GM12872 (cell line): Measurements from ENCODE around the gene BIK.
A peak's percentile ranks its signal among the peaks of the same experiment; 100 is the strongest.

Experiments
- TF ChIP-seq, protein P1 (sequence below): IDR thresholded peaks from 3 replicates; pipeline ENCODE4 v1.5.1; 2011; ENCODE audit warnings: low read depth, mild to moderate bottlenecking, low read length, moderate library complexity; ENCODE audit not compliant: insufficient read depth

Gene BIK

DNA sequence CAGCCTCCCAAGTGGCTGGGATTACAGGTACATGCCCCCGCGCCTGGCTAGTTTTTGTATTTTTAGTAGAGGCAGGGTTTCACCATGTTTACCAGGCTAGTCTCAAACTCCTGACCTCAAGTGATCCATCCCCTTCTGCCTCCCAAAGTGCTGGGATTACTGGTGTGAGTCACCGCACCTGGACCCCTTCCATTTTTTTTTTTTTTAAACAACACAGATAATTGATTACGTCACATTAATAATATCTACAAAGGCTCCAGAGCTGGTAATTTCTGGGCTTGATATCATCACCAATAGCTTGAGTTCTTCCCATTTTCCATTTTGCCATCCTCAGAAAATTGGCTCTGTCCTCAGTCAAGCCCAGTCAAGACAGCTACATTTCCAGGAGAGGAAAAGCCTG lies 28.6 kb upstream of the BIK start:
- TF ChIP-seq, protein P1, sequence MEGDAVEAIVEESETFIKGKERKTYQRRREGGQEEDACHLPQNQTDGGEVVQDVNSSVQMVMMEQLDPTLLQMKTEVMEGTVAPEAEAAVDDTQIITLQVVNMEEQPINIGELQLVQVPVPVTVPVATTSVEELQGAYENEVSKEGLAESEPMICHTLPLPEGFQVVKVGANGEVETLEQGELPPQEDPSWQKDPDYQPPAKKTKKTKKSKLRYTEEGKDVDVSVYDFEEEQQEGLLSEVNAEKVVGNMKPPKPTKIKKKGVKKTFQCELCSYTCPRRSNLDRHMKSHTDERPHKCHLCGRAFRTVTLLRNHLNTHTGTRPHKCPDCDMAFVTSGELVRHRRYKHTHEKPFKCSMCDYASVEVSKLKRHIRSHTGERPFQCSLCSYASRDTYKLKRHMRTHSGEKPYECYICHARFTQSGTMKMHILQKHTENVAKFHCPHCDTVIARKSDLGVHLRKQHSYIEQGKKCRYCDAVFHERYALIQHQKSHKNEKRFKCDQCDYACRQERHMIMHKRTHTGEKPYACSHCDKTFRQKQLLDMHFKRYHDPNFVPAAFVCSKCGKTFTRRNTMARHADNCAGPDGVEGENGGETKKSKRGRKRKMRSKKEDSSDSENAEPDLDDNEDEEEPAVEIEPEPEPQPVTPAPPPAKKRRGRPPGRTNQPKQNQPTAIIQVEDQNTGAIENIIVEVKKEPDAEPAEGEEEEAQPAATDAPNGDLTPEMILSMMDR = no peak

DNA sequence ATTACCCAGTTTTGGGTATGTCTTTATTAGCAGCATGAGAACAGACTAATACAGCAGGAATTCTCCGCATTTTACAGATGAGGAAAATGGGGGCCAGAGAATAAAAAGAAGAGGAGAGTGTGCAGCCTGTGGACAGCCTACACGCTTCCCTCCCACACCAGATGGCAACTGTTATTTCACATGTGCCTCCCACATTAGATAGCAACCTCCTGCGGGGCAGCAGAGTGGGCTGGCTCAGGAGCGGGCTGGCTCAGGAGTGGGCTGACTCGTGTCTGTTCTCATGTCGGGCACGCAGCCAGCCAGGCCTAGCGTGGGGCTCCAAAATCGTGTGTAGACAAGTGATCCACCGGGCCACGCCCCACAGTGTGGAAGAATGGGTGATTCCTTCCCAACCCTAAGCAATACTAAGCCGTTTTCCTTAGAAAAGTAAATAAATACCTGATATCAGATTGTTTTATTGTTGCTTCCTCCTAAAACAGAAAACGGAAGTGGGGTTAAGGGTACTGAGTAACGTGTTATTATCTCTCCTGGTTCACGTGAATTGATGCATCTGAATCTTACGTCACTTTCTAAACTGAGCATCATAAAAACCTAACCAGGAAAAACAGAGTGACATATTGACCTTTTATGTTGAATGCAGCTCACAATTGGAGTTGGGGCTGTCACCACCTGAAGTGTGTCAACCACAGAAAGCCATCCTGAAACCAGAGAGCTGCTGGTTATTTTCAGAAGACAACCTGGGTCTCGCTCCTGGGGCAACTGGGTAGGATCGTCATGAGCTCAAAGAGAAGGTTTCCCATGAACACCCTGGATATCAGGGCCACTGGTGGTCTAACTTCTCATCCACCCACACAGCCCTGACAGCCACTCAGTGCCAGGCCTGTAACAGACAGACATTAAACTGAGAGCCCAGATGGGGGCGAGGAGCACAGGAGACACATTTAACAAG lies 24.6 kb upstream of the BIK start:
- TF ChIP-seq, protein P1 = no peak

DNA sequence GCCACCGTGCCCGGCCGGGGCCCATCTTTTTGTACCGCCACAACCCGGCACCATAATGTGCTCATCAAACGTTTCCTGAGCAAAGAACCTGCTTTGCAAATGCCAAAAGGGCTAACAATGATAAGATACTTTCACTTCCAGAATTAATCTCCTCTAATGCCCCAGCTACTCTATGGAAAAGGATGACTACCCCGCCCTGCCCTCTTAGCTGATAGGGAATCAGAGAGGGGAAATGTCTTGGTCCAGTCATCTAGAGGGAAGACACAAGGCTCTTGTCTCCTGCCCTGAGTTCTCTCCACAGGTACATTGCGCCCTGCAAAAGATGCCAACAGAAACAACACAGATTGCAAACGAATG lies 21.9 kb upstream of the BIK start:
- TF ChIP-seq, protein P1 = no peak

DNA sequence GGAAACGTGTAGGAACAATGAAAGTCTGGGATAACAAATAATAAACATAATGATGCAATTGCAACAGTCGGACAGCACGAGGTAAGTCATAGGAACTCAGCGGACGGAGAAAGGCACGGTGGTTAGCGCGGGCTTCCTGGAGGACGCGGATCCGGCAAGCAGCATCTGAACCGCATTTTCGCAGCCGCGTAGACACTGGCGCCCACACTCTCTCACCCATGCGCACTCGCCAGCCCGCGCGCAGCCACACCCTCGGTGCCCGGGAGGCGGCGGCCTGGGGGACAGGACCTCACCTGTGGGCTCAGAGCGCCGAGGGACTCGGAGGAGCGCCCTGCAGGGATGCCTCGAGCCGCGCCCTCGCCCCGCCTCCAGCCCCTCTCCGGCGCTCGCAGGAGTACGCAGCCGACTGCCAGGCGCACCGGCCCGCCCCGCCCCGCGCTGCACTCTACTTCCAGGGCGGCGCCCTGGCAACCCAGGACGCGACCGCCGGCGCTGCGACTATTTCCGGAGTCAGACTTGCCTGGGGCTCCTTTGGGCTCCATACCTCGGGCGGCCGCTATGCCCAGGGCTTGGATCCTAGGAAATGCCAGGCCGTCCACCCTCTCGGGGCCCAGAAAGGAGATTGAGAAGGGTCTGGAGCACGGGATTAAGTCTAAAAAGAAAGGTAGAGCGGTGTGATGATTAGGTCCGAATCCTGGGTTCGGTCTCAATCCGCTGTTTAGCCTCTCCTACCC lies 21.4 kb upstream of the BIK start, which contains the start of gene TTLL1:
TSS of gene TTLL1 (minus strand) at position 408 of the 734 bp plus-strand sequence. CDS start 13,805 bp downstream, outside the sequence.
- TF ChIP-seq, protein P1 = peak; percentile 23; the same call in 1 of the 3 replicates

DNA sequence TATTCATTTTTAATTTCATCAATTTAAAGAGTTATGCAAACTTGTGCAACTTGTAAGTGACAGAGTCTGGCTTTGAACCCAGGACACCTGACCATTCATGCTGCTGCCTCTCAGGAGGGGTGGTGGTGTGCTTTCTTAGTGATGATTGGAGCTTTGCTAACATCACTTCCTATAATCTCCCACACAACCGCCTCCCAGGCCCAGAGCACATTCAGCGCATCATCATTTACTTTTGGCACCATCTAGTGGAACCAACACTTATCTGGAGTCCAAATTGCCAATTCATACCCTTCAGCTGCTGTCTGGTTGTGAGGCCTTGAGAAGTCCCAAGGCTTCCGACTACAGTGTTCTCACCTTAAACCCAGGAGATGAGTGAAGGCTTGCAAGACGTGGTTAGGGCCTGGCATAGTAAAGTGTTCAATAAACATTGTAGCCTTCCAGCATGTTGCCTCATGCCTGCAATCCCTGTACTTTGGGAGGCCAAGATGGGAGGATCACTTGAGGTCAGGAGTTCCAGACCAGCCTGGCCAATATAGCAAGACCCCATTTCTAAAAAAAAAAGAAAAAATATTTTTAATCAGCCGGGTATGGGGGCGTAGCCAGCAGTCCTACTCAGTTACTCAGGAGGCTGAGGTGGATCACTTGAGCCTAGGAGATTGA lies 20.3 kb upstream of the BIK start:
- TF ChIP-seq, protein P1 = peak; percentile 58

DNA sequence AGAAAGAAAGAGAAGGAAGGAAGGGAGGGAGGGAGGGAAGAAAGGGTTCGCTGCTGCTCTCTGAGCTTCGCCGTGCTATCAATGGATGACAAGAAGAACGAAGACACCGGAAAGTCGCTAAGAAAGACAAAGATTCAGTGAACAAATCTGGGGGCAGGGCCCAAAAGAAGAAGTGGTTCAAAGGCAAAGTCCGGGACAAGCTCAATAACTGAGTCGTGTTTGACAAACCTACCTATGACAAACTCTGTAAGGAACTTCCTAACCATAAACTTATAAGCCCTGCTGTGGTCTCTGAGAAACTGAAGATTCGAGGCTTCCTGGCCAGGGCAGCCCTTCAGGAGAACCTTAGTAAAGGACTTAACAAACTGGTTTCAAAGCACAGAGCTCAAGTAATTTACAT lies 18.5 kb upstream of the BIK start:
- TF ChIP-seq, protein P1 = no peak

DNA sequence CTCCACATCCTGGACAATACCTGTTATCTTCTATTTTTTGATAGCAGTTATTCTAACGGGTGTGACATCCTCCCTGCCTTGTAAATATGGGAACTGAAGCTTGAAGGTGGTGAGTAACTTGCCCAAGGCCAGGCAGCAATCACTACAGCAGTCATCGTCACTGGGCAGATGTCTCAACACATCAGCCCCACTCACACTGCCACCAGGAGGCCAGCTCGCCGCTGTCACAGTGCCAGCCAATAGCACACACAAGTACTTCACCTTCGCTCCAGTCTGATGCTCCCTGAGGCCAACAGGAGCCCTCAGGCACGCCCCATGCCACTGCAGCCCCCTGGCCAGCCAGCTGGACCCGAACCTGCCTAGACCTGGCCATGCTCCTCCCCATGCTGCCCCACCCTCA lies 16.5 kb upstream of the BIK start:
- TF ChIP-seq, protein P1 = peak; percentile 32; the same call in 1 of the 3 replicates
